ENCODE measurements around the gene SLC19A1.

Gene SLC19A1

GRCh38 chr21:45461806-45462341 lies 80.4 kb downstream of the SLC19A1 start:
- DNase-seq = no peak

- no peak for DNase-seq
Measured at GRCh38 chr21:45461369-45461750, 80.9 kb downstream of the SLC19A1 start.

- DNase-seq = no peak
Measured at GRCh38 chr21:45460611-45461368, 81.5 kb downstream of the SLC19A1 start.

- DNase-seq = no peak
Measured at GRCh38 chr21:45460011-45460565, 82.2 kb downstream of the SLC19A1 start.

GRCh38 chr21:45459171-45460010 lies 82.8 kb downstream of the SLC19A1 start:
- DNase-seq = no peak

GRCh38 chr21:45458281-45459170 lies 83.7 kb downstream of the SLC19A1 start:
- no peak for DNase-seq

- no peak for DNase-seq
Measured at GRCh38 chr21:45457832-45458172, 84.4 kb downstream of the SLC19A1 start.

GRCh38 chr21:45457161-45457831 lies 84.9 kb downstream of the SLC19A1 start:
- no peak for DNase-seq

- no peak for DNase-seq
Measured at GRCh38 chr21:45456584-45457160, 85.6 kb downstream of the SLC19A1 start.

GRCh38 chr21:45455674-45456583 lies 86.3 kb downstream of the SLC19A1 start:
- no peak for DNase-seq

GRCh38 chr21:45454926-45455673 lies 87.1 kb downstream of the SLC19A1 start:
- DNase-seq = no peak

- no peak for DNase-seq
Measured at GRCh38 chr21:45454060-45454925, 87.9 kb downstream of the SLC19A1 start.

GRCh38 chr21:45453308-45453950 lies 88.8 kb downstream of the SLC19A1 start:
- DNase-seq = no peak

- no peak for DNase-seq
Measured at GRCh38 chr21:45452696-45453307, 89.4 kb downstream of the SLC19A1 start.

GRCh38 chr21:45451771-45452182 lies 90.5 kb downstream of the SLC19A1 start:
- DNase-seq = no peak

- no peak for DNase-seq
Measured at GRCh38 chr21:45451091-45451740, 91.0 kb downstream of the SLC19A1 start.

GRCh38 chr21:45450423-45451090 lies 91.7 kb downstream of the SLC19A1 start:
- DNase-seq = no peak

Measured in activated effector memory CD4-positive, alpha-beta T cell treated with Interleukin-2 at 50 U/mL for 16 hours (primary cell).